Measurements from ENCODE around the gene ZNF366.

GRCh38 chr5:72407541-72407940 is 99.7 kb downstream of the ZNF366 start:
- TF ChIP-seq POLR2A (IDR thresholded peaks at IDR 0.05) (no peak), POLR2AphosphoS5 (IDR thresholded peaks at IDR 0.05) (no peak), CTCF (IDR thresholded peaks at IDR 0.05) (no peak)

Data from suprapubic skin (tissue), 4 donors.